Activated CD8-positive, alpha-beta memory T cell treated with anti-CD3 and anti-CD28 coated beads for 1 hour (primary cell): ENCODE data around the gene ATG5.

Experiments
- DNase-seq, 2 donors: peaks; one replicate each; pipeline ENCODE4 v3.0.0-alpha.2; 2020; ENCODE audit warnings: low read depth in 1 of 2; ENCODE audit errors: extremely low read depth in 1 of 2

ATG5 gene

GRCh38 chr6:106134906-106135634 lies 190.5 kb downstream of the ATG5 start:
- DNase-seq = no peak
